ENCODE results near the gene PAPPA2.

Gene PAPPA2

GRCh38 chr1:176692988-176693696 is 230.2 kb downstream of the PAPPA2 start:
- Histone ChIP-seq H2AFZ (ENCODE audit: low read depth, low read length) (no peak overlapping the region), H3K27ac (ENCODE audit: low read length) (no peak overlapping the region), H3K4me1 (ENCODE audit: low read length) (no peaks in the 10 kb centered on the region; the same call in 1 of the 2 replicates)

GRCh38 chr1:176693697-176694329 is 230.8 kb downstream of the PAPPA2 start:
- no peak for TF ChIP-seq EZH2phosphoT487 (IDR thresholded peaks at IDR 0.05; ENCODE audit: low read depth)
- no peak for TF ChIP-seq CTCF (IDR thresholded peaks at IDR 0.05; ENCODE audit: low read depth, low read length)

More at GRCh38 chr1:176692988-176693696, 230.2 kb downstream of the PAPPA2 start:
- Histone ChIP-seq H3K36me3 (replicated peaks; ENCODE audit: low read depth, low read length) (no peaks in the 10 kb centered on the region), H3K4me3 (ENCODE audit: low read length) (no peak overlapping the region), H3K27me3 (ENCODE audit: low read depth, low read length) (peaks cover 37% of the 10 kb centered on the region), H3K9me3 (ENCODE audit: insufficient read depth, low read length) (no peaks in the 10 kb centered on the region), H4K20me1 (ENCODE audit: insufficient read depth, low read length) (no peaks in the 10 kb centered on the region), H3K9ac (ENCODE audit: low read length) (no peak overlapping the region), H3K79me2 (ENCODE audit: low read length) (no peaks in the 10 kb centered on the region), H3K4me2 (ENCODE audit: low read length) (no peak overlapping the region)
- no peak for TF ChIP-seq CTCF (IDR thresholded peaks at IDR 0.05; ENCODE audit: low read depth, low read length)
- TF ChIP-seq EZH2phosphoT487 (IDR thresholded peaks at IDR 0.05; ENCODE audit: low read depth), result no peak

GRCh38 chr1:176694713-176695112 is 231.7 kb downstream of the PAPPA2 start:
- Histone ChIP-seq H3K4me2 (ENCODE audit: low read length) (no peak overlapping the region), H3K36me3 (replicated peaks; ENCODE audit: low read depth, low read length) (no peaks in the 10 kb centered on the region), H3K27ac (ENCODE audit: low read length) (no peak overlapping the region), H4K20me1 (ENCODE audit: insufficient read depth, low read length) (no peaks in the 10 kb centered on the region), H3K79me2 (ENCODE audit: low read length) (no peaks in the 10 kb centered on the region), H3K4me3 (ENCODE audit: low read length) (no peak overlapping the region), H3K9ac (ENCODE audit: low read length) (no peak overlapping the region), H3K9me3 (ENCODE audit: insufficient read depth, low read length) (no peaks in the 10 kb centered on the region), H3K4me1 (ENCODE audit: low read length) (no peaks in the 10 kb centered on the region; the same call in 1 of the 2 replicates), H2AFZ (ENCODE audit: low read depth, low read length) (no peak overlapping the region), H3K27me3 (ENCODE audit: low read depth, low read length) (peaks cover 30% of the 10 kb centered on the region; the same call in 1 of the 2 replicates)
- TF ChIP-seq EZH2phosphoT487 (IDR thresholded peaks at IDR 0.05; ENCODE audit: low read depth) (no peak), CTCF (IDR thresholded peaks at IDR 0.05; ENCODE audit: low read depth, low read length) (no peak)

More at GRCh38 chr1:176693697-176694329, 230.8 kb downstream of the PAPPA2 start:
- H3K4me3 ChIP-seq (ENCODE audit: low read length), result no peak overlapping the region
- H4K20me1 ChIP-seq (ENCODE audit: insufficient read depth, low read length), result no peaks in the 10 kb centered on the region
- no peaks in the 10 kb centered on the region; the same call in 1 of the 2 replicates for H3K4me1 ChIP-seq (ENCODE audit: low read length)
- no peak overlapping the region for H3K27ac ChIP-seq (ENCODE audit: low read length)
- no peaks in the 10 kb centered on the region for H3K36me3 ChIP-seq (replicated peaks; ENCODE audit: low read depth, low read length)
- no peak overlapping the region for H3K9ac ChIP-seq (ENCODE audit: low read length)
- H3K79me2 ChIP-seq (ENCODE audit: low read length), result no peaks in the 10 kb centered on the region
- H2AFZ ChIP-seq (ENCODE audit: low read depth, low read length), result no peak overlapping the region
- H3K9me3 ChIP-seq (ENCODE audit: insufficient read depth, low read length), result no peaks in the 10 kb centered on the region
- H3K4me2 ChIP-seq (ENCODE audit: low read length), result no peak overlapping the region
- peaks cover 34% of the 10 kb centered on the region; the same call in 1 of the 2 replicates for H3K27me3 ChIP-seq (ENCODE audit: low read depth, low read length)

GRCh38 chr1:176696109-176696508 is 233.1 kb downstream of the PAPPA2 start:
- H3K9ac ChIP-seq (ENCODE audit: low read length), result no peak overlapping the region
- no peak for TF ChIP-seq CTCF (IDR thresholded peaks at IDR 0.05; ENCODE audit: low read depth, low read length)
- TF ChIP-seq EZH2phosphoT487 (IDR thresholded peaks at IDR 0.05; ENCODE audit: low read depth), result no peak
- peaks cover 29% of the 10 kb centered on the region; the same call in 1 of the 2 replicates for H3K27me3 ChIP-seq (ENCODE audit: low read depth, low read length)
- H3K4me3 ChIP-seq (ENCODE audit: low read length), result no peak overlapping the region
- H4K20me1 ChIP-seq (ENCODE audit: insufficient read depth, low read length), result no peaks in the 10 kb centered on the region
- H3K79me2 ChIP-seq (ENCODE audit: low read length), result no peaks in the 10 kb centered on the region
- no peaks in the 10 kb centered on the region; the same call in 1 of the 2 replicates for H3K4me1 ChIP-seq (ENCODE audit: low read length)
- no peak overlapping the region for H3K4me2 ChIP-seq (ENCODE audit: low read length)
- H2AFZ ChIP-seq (ENCODE audit: low read depth, low read length), result no peak overlapping the region
- no peak overlapping the region for H3K27ac ChIP-seq (ENCODE audit: low read length)
- no peaks in the 10 kb centered on the region for H3K36me3 ChIP-seq (replicated peaks; ENCODE audit: low read depth, low read length)
- H3K9me3 ChIP-seq (ENCODE audit: insufficient read depth, low read length), result no peaks in the 10 kb centered on the region

All from OCI-LY3 (cell line).